Kidney (tissue), 14 donors: ENCODE measurements around the gene SNRPA1. TPM values are rescaled to one million over a fixed set of nuclear protein-coding genes. Genes with fewer than 3 reads are reported as not detected.

Source experiments
- DNase-seq, 5 donors: peaks; one replicate each; pipeline ENCODE4 v3.0.0-alpha.2; 2013 to 2020
- FAIRE-seq: peaks from 2 replicates; lab custom pipeline; 2012; peaks lifted over from hg19 to GRCh38; lab: Jason Lieb, UNC
- H3K27ac ChIP-seq, 2 donors: one replicate each; pipeline ENCODE4 v1.7.0; 2013; ENCODE audit warnings: low read depth in 2 of 2, low read length in 2 of 2, inconsistent platforms in 1 of 2
- H3K27me3 ChIP-seq: one replicate; pipeline ENCODE4 v1.7.1; 2013; ENCODE audit warnings: low read length, inconsistent platforms; ENCODE audit not compliant: control insufficient read depth, insufficient read depth
- H3K36me3 ChIP-seq, 3 donors: one replicate each; pipeline versions ENCODE4 v1.7.0 to v1.7.1; 2013; ENCODE audit warnings: low read length in 3 of 3, control low read depth in 1 of 3, inconsistent platforms in 1 of 3; ENCODE audit not compliant: insufficient read depth in 3 of 3, control insufficient read depth in 2 of 3
- H3K4me1 ChIP-seq, 3 donors: one replicate each; pipeline versions ENCODE4 v1.7.0 to v1.7.1; 2013; ENCODE audit warnings: low read length in 3 of 3, inconsistent platforms in 1 of 3, low read depth in 1 of 3; ENCODE audit not compliant: control insufficient read depth in 2 of 3, insufficient read depth in 2 of 3
- H3K4me3 ChIP-seq, 3 donors: one replicate each; pipeline versions ENCODE4 v1.7.0 to v1.8.1; 2013; ENCODE audit warnings: low read length in 3 of 3, control low read depth in 1 of 3, inconsistent platforms in 1 of 3
- H3K9ac ChIP-seq, 3 donors: one replicate each; pipeline versions ENCODE4 v1.7.0 to v1.7.1; 2013; ENCODE audit warnings: low read length in 3 of 3, control low read depth in 1 of 3, inconsistent platforms in 1 of 3
- H3K9me3 ChIP-seq, 3 donors: one replicate each; pipeline versions ENCODE4 v1.7.0 to v1.7.1; 2013; ENCODE audit warnings: low read length in 3 of 3, control low read depth in 1 of 3, inconsistent platforms in 1 of 3; ENCODE audit not compliant: control insufficient read depth in 2 of 3, insufficient read depth in 1 of 3
- intact Hi-C: fragments of 100-400 bp; cut with DNase I; formaldehyde crosslinking; loops from one replicate; pipeline ENCODE4 v1.11.1; 2022
- polyA plus RNA-seq: library from polyadenylated mRNA; stranded (reverse); fragments of 350-450 nt; fragmentation: Illumina TruSeq; extraction: RNeasy Lipid Tissue Mini Kit (QIAGEN cat#74804); gene quantifications from one replicate; pipeline ENCODE4 v1.2.3, GENCODE V29; 2014; ENCODE audit warnings: low read depth, low replicate concordance; ENCODE audit not compliant: insufficient read depth
- total RNA-seq: library from RNA; stranded (reverse); fragmentation: NEBNext Ultra II Directional; extraction: Animal tissue kit (Norgen Biotek cat#: 25700); gene quantifications from one replicate; pipeline ENCODE4 v1.2.1, GENCODE V29; 2021
- TF ChIP-seq, protein P1 (sequence below): IDR thresholded peaks from 3 replicates; pipeline ENCODE4 v1.5.1; 2012; ENCODE audit warnings: mild to moderate bottlenecking, moderate library complexity, borderline replicate concordance; ENCODE audit not compliant: insufficient read depth; ENCODE audit errors: extremely low read depth
- donor health status: control.
- donor health status: control.
- donor health status: control.
- donor health status: control.
- donor health status: control.
- donor health status: DM: yes; HTN: yes; CAD: no.
- donor health status: Normal renal cell carcinoma (clear cell type).

Gene SNRPA1
- total and polyA plus RNA-seq, 2 donors from 2014 or later: 40.0 to 44.9 TPM

DNA sequence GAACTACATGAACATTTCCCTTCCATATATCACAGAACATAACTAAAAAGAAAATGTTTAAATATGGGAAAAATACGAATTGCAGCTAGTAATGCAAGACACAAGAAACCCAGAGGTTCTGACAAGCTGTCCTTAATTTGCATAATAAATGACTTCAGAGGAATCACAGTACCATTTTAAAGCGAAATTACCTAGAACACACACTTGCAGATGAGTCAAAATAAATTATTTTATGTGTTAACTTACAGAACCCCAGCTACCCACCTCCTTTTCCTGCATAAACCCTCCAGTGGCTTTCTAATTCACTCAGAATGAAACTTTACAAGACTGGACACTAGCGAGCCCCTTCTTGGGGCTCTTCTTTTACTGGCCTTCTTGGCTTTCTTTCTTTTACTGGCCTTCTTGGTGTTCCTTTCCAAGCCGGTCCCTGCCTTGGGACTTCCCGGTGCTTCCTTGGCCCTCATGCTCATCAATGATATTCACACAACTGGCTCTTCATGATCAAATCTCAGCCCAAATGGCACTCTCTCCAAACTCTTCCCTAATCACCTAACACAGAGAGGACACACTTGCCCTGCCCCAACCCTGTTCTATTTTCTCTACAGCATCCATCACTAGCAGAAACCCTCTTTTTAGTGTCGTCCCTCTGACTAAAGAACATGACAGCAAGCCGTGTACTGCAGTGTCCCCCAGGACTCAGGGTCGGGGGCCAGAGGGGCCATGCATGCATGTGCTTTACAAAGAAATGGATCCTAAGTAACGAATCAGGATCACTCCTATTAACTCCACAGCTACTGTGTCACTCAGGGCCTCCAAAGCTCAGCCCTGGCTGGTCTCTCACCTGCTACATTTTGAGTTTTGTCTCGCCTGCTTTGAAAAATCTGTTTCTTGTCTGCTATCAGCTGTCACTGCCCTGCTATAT is 48.0 kb downstream of the SNRPA1 start:
- no peak for DNase-seq
- FAIRE-seq: no peak

GRCh38 chr15:101246391-101246790 is 48.7 kb downstream of the SNRPA1 start:
- DNase-seq (no peak), FAIRE-seq (no peak)
- Histone ChIP-seq H3K27ac (no peak overlapping the region), H3K9ac (no peak overlapping the region), H3K4me1 (peaks cover 6 to 28% (median 21%) of the 10 kb centered on the region in 3 donors), H3K9me3 (no peaks in the 10 kb centered on the region), H3K27me3 (no peaks in the 10 kb centered on the region), H3K36me3 (peaks cover 0 to 6% (median 0%) of the 10 kb centered on the region in 3 donors), H3K4me3 (no peak overlapping the region)
- intact Hi-C loops: no loop called here
- TF ChIP-seq, protein P1, sequence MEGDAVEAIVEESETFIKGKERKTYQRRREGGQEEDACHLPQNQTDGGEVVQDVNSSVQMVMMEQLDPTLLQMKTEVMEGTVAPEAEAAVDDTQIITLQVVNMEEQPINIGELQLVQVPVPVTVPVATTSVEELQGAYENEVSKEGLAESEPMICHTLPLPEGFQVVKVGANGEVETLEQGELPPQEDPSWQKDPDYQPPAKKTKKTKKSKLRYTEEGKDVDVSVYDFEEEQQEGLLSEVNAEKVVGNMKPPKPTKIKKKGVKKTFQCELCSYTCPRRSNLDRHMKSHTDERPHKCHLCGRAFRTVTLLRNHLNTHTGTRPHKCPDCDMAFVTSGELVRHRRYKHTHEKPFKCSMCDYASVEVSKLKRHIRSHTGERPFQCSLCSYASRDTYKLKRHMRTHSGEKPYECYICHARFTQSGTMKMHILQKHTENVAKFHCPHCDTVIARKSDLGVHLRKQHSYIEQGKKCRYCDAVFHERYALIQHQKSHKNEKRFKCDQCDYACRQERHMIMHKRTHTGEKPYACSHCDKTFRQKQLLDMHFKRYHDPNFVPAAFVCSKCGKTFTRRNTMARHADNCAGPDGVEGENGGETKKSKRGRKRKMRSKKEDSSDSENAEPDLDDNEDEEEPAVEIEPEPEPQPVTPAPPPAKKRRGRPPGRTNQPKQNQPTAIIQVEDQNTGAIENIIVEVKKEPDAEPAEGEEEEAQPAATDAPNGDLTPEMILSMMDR: no peak

More for the DNA sequence above, 48.0 kb downstream of the SNRPA1 start:
- H3K4me3 ChIP-seq: no peak overlapping the region
- H3K27me3 ChIP-seq: no peaks in the 10 kb centered on the region
- H3K9ac ChIP-seq: no peak overlapping the region
- H3K4me1 ChIP-seq: peaks cover 6 to 28% (median 21%) of the 10 kb centered on the region in 3 donors
- peaks cover 0 to 6% (median 0%) of the 10 kb centered on the region in 3 donors for H3K36me3 ChIP-seq
- H3K27ac ChIP-seq: no peak overlapping the region
- TF ChIP-seq, protein P1: no peak
- intact Hi-C loops: no loop called here
- no peaks in the 10 kb centered on the region for H3K9me3 ChIP-seq

GRCh38 chr15:101244889-101245668 is 50.0 kb downstream of the SNRPA1 start:
- TF ChIP-seq, protein P1: no peak
- Histone ChIP-seq H3K9ac (no peak overlapping the region), H3K4me3 (no peak overlapping the region), H3K4me1 (peaks cover 6 to 24% (median 19%) of the 10 kb centered on the region in 3 donors), H3K36me3 (peaks cover 0 to 6% (median 0%) of the 10 kb centered on the region in 3 donors), H3K27ac (no peak overlapping the region), H3K27me3 (no peaks in the 10 kb centered on the region), H3K9me3 (no peaks in the 10 kb centered on the region)
- no peak for DNase-seq
- intact Hi-C loops: no loop called here
- FAIRE-seq: no peak
